Measurements from ENCODE around the gene CD300A. TPM values are rescaled to one million over a fixed set of nuclear protein-coding genes. Genes with fewer than 3 reads are reported as not detected.

The CD300A gene
- total RNA-seq, 2 experiments from 2014 or later, result 2.2 to 2.4 TPM

DNA sequence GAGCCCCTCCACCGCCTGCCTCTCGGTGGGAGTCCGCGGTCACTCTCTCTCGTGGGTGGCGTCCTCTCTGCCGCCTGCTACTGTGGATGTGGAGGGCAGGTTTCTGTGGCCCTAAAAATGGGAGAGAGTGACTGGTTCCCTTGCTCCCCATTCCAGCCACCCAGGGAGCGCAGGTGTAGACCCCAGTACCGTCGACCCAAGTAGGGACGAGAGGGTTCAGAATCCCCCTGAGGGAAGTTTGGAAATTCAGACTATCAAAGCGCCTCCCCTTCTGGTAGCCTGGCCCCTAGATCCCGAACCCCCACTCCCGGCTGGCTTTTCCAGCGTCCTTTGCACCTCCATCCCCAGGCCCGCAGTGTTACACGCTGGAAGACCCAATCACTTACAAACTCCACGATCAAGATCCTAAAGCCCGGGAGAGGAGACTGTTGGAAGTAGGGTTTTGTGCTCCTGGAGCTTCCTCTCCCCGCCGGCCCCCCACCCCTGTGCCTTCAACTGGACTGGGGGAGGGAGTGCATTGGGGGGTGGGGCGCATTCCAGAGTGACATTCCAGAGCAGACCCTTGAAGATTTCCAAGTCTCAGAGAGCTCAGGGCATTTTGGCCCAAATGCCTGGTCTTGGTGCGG lies 33.6 kb upstream of the CD300A start:
- Mint-ChIP-seq H3K27ac (no peak overlapping the region), H3K27me3 (peaks cover 38% of the 10 kb centered on the region), H3K36me3 (ENCODE audit: low read depth) (peaks cover 1% of the 10 kb centered on the region), H3K9me3 (peaks cover 2% of the 10 kb centered on the region), H3K4me1 (ENCODE audit: low read depth) (peaks cover 13% of the 10 kb centered on the region), H3K4me3 (peak overlapping the region; percentile 17)
- DNase-seq, result no peak
- POLR2A ChIA-PET, result no interaction called here
- no peak for ATAC-seq
- TF ChIP-seq, protein P1, sequence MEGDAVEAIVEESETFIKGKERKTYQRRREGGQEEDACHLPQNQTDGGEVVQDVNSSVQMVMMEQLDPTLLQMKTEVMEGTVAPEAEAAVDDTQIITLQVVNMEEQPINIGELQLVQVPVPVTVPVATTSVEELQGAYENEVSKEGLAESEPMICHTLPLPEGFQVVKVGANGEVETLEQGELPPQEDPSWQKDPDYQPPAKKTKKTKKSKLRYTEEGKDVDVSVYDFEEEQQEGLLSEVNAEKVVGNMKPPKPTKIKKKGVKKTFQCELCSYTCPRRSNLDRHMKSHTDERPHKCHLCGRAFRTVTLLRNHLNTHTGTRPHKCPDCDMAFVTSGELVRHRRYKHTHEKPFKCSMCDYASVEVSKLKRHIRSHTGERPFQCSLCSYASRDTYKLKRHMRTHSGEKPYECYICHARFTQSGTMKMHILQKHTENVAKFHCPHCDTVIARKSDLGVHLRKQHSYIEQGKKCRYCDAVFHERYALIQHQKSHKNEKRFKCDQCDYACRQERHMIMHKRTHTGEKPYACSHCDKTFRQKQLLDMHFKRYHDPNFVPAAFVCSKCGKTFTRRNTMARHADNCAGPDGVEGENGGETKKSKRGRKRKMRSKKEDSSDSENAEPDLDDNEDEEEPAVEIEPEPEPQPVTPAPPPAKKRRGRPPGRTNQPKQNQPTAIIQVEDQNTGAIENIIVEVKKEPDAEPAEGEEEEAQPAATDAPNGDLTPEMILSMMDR (IDR thresholded peaks at IDR 0.05), result no peak
- CTCF ChIA-PET, result interaction anchor here (1.6 kb wide), 1 partner anchor 25 kb away, joined by 5 read pairs; no protein-coding TSS in a partner anchor
- intact Hi-C loops (cut with micrococcal nuclease), result no loop called here

DNA sequence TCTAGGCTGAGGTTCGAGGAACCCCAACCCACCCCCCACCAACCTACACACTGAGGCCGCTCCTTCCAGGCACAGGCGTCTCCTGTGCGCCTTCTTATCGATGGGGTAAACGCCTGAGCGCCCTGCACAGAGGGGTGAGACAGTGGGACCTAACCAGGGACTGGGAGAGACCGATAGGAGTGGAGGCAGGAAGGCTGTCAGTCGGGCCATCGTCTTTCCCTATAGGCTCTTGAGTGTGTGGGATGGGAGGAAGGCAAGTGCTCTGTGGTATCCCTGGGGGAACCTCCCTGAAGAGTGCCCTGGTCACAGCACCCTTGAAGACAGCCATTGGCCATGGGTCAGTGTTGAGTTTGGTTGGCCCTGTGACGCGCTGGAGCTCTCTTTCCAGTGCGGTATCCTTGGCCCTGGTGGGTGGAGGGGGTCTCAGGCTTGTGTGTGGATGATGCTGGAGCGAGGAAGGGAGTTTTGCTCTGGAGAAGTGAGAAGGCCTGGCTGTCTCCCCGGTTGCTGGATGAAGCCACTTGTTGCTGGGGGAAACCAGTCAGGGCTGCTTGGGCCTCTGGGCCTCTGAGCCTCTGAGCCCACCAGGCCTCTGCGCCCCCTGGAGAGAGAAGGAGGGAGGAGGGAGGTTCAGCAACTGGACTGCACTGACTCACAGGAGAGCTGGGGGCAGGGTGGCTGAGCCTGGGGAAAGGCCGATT lies 32.9 kb upstream of the CD300A start:
- CTCF ChIA-PET, result interaction anchor here (1.0 to 1.6 kb wide), 3 partner anchors 24 to 66 kb away, joined by 3 to 5 read pairs (median 3); no protein-coding TSS in a partner anchor
- intact Hi-C loops (cut with micrococcal nuclease), result no loop called here
- no peak overlapping the region for H3K27ac Mint-ChIP-seq

DNA sequence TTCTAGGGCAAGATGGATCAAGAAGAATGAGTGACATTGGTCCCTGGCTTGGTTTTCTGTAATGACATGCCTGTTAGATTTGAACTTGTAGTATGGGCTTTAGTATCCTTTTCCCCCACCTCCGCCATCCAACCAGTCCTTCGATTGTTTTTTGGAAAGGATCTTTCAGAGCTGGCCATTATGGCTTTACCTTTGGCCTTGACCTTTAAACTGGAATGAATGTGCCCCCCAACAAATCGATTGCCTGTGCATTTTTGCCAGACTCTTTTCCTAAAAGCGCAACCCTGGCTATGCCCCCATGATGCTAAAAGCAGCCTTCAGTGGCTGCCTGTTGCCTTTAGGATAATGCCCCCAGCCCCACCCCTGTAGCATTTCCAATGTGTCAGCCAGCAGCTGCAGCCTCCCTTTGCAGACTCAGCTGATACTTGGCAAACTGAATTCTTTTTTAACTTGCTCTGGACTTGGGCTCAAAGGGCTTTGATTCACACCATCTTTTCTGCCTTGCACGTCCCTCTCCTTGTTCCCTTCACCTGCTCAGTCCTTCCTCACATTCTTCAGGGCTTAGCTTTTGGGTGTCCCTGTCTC lies 30.6 kb upstream of the CD300A start:
- Mint-ChIP-seq H3K27me3 (peaks cover 27% of the 10 kb centered on the region), H3K36me3 (ENCODE audit: low read depth) (peaks cover 4% of the 10 kb centered on the region), H3K9me3 (peaks cover 16% of the 10 kb centered on the region), H3K4me1 (ENCODE audit: low read depth) (peaks cover 7% of the 10 kb centered on the region), H3K4me3 (no peak overlapping the region), H3K27ac (no peak overlapping the region)
- DNase-seq (no peak), ATAC-seq (no peak)
- intact Hi-C loops (cut with micrococcal nuclease), result no loop called here
- CTCF ChIA-PET, result interaction anchor here (1.3 to 4.5 kb wide), 4 partner anchors 17 to 68 kb away, joined by 5 to 37 read pairs (median 16); partner anchors contain the start of gene GPR142
- POLR2A ChIA-PET, result no interaction called here
- TF ChIP-seq, protein P1 (IDR thresholded peaks at IDR 0.05), result no peak

More for the DNA sequence above, 32.9 kb upstream of the CD300A start:
- Mint-ChIP-seq H3K4me1 (ENCODE audit: low read depth) (peaks cover 13% of the 10 kb centered on the region), H3K36me3 (ENCODE audit: low read depth) (peaks cover 1% of the 10 kb centered on the region), H3K27me3 (peaks cover 38% of the 10 kb centered on the region), H3K4me3 (no peak overlapping the region), H3K9me3 (peaks cover 4% of the 10 kb centered on the region)
- ATAC-seq (no peak), DNase-seq (no peak)
- TF ChIP-seq, protein P1 (IDR thresholded peaks at IDR 0.05), result no peak
- POLR2A ChIA-PET, result interaction anchor here (0.6 kb wide), 1 partner anchor 56 kb away, joined by 3 read pairs; no protein-coding TSS in a partner anchor

DNA sequence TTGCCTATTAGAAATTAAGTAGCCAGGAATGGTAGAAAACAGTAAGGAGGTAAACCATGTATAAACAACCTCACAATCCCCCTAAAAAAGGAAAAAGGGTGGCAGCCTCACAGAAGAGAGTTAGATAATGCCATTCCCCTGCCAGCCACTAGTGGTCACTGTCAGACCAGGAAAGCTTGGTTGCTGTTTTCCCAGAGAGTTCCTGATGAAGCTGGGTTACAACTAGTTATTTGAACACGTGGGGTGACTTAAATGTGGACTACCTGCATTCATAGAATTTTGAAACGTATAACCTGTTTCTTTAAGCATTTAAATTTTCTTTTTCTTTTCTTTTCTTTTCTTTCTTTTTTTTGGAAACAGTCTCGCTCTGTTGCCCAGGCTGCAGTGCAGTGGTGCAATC lies 28.7 kb upstream of the CD300A start:
- Mint-ChIP-seq H3K27ac (no peak overlapping the region), H3K4me1 (ENCODE audit: low read depth) (peaks cover 2% of the 10 kb centered on the region), H3K4me3 (no peak overlapping the region), H3K36me3 (ENCODE audit: low read depth) (peaks cover 4% of the 10 kb centered on the region), H3K27me3 (peaks cover 16% of the 10 kb centered on the region), H3K9me3 (peaks cover 16% of the 10 kb centered on the region)
- intact Hi-C loops (cut with micrococcal nuclease), result no loop called here
- DNase-seq, result peak; percentile 23
- ChIA-PET CTCF (interaction anchor here (0.6 to 4.5 kb wide), 22 partner anchors 13 to 107 kb away, joined by 3 to 37 read pairs (median 4); partner anchors contain the start of gene GPR142), POLR2A (no interaction called here)
- TF ChIP-seq, protein P1 (IDR thresholded peaks at IDR 0.05), result peak; percentile 85
- ATAC-seq, result no peak

Data from activated CD8-positive, alpha-beta T cell treated with anti-CD3 and anti-CD28 coated beads for 36 hours (primary cell).